GM18907 (cell line): ENCODE measurements around the gene TMEM158.

Source experiments
- ATAC-seq: cut with Tn5 transposase; IDR thresholded peaks from one replicate; pipeline ENCODE4 v1.9.1; 2021; ENCODE audit warnings: mild to moderate bottlenecking, moderate library complexity; ENCODE audit not compliant: unreplicated experiment

TMEM158 gene

DNA sequence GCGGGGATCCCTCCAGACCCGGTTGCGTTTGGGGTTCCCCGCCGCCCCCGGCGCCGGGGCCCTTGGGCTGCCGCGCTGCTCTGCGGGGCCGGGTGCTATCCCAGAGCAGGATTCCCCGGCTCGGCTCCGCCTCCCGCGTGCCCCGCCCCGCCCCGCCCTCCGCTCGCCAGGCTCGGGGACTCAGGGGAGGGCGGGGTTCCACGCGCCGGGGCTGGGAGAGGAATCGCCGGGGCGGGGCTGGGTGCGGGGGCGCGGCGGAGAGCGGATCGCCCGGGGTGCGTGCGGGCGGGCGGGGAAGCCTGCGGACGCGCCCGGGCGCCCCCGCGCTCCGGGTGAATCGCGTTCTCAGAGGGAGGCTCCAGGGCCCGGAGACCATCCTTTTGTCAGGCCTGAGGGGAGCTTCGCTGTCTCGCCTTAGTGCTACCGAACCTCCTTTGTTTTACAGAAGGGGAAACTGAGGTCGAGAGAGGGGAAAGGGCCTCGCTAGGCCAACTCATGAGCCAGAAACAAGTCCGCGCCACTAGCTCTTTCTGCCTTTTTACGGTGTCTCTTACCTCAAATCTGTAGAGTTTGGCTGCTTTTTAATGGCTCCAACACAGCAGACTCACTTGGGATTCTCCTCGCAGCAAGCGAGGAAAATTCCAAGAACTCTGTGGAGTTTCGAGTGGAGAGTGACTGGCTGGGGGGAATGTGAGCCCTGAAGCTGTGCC is at the start of gene TMEM158:
TSS of gene TMEM158 (minus strand) at position 82 of the 710 bp plus-strand sequence. CDS start 260 bp downstream, outside the sequence.
- peak; percentile 75 for ATAC-seq

GRCh38 chr3:45275006-45275704 is 49.1 kb upstream of the TMEM158 start:
- ATAC-seq, result no peak

DNA sequence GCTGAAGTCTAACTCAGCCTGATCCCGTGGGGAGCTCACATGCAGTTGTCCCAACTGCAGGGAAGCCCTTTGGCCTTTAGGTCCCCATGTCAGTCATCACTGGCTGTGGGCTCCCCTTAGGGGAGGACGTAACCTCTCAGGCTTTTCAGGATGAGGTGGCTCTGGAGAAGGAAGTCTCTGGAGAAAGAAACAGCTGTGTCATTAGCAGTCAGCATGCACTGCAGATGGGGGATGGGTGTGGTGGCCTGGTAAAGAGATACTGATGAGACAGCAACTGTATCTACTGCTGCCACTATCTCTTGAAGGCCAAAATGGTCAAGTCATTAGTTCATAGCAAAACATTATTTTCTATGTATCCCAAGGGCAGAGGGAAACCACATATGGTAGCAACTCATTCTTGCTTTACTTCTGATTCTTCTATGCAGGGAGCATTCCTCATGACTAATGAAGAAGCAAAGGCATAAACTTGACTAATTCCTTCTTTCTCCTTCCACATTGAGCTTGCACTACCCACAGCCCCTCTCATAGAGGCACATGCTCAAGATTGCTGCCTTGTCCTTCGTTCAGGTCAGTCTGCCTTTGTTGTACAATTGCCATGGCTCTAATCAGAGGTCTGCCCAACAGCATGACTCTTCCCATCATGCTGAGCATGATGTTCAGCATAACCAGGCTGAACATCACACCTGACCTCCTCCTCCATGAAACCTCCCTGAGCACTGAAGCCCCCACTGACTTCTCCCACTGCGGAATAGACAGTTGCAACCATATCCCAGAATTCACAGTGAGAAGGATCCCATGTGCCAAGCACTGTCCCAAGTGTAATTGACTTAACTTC is 47.8 kb upstream of the TMEM158 start:
- ATAC-seq, result no peak

- no peak for ATAC-seq
Observed at GRCh38 chr3:45272828-45273470, 46.9 kb upstream of the TMEM158 start.

DNA sequence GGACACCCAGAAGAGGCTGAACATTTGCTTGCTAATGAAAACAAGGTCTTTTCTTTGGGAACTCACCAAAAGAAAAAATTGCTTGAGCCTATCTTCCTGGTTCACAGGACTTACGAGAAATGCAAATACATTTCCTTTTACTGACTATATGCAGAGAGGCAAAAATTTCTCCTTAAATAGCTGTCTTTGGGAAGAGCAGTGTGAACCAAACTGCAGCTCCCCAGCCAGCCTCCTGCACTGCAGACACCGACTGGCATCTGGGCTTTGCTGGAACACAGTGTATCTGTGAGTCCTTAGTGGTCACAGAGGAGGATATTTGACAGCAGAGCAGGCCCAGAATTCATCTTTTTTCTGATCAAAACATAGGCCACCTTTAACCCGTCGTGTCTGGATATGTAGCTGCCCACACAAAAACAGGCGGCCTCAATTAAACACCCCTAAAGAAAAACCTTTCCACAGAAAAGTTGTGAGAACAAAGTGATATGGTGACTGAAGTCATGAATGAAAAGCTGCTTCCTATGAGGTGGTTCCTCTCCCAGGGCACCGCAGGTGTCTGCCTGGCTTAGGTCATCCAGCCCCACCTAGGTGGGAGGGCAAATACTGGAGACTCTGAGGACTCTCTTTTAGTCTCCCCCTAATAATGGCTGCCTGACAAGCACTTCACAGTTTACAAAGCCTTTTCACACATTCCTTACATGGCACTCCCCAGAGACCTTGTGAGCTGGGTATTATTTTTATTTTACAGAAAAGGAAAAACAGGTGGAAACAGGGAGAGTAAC is 46.1 kb upstream of the TMEM158 start:
- no peak for ATAC-seq

DNA sequence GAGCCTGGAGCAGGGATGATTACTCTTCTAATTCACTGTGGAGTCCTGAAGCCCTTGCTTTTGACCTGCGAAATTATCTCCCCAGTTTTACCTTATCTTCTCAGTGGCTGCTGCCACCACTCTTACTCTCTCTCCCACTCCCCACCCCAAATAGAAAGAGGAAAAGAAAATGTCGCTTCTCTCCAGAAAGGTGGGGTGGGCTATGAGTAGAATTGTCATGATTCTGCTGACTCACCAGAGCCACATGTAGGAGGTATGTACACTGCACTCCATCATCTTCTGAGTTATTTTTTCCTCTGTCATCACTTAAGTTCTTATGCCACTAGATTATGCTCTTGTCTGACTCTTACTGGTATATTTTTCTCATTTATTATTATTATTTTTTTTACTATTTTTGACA is 43.9 kb upstream of the TMEM158 start:
- ATAC-seq, result no peak

DNA sequence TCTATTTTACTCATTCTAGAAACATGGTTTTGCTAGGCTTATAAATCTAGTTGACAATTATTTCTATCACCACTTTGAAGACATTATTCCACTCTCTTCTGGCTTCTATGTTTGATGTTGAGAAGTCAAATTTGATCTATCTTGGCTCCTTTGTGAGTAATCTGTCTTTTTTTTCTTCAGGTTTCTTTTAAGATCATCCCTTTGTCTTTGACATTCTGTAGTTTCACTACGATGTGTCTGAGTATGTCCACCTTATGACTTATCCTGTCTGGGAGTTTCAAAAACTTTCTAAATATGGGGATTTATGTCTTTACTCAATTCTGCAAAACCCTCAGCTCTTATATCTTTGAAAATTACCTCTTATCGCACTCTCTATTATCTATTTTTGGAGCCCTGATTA is 41.0 kb upstream of the TMEM158 start:
- ATAC-seq, result no peak

DNA sequence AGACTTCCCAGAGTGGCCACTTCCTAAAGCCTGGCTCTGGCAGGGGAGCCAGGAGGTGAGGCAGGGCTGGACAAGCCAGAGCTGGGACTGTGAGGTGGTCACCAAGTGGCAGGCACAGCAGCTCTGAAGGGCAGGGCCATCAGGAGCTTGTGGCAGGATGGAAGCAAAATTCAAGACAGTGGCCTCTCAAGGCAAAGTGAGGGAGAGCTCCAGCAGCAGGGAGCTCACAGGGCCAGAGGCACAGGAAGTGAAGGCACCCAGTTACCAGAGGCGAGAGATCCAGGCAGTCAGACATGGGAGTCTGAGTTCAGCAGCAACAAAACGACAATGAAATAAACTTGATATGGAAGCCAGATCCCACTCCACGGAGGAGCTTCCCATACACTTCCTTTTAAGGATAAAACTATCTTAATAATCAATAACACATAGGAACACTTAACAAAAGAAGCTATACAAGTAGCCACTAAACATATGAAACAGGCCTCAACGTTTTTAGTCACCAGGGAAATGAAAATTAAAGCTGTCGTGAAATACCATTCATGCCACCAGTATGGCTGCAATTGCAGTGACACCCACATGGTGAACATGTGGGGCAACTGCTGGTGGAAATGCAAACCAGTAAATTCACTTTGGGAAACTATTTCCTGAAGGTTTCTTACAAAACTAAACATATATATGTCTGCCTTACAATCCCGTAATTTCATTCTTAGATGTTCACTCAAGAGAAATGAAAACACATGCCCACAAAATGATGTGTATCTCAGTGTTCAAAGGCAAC is 35.4 kb upstream of the TMEM158 start:
- no peak for ATAC-seq

DNA sequence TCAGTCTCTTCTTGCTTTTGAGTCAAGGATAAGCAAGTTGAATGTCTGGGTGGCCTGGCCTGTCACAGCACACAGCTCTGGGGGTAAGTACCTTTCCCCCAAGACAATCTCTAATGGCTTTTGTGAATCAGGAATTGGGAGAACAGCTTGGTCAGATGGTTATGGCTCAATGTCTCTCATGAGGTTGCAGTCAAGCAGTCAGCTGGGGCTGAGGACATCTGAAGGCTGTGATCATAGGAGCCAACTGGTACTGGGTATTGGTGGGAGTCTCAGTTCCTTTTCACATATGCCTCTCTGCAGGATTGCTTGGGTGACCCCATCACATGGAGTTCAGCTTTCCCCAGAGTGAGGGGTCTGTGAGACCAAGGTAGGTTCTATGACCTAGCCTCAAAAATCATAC is 33.0 kb upstream of the TMEM158 start:
- ATAC-seq, result no peak

- ATAC-seq, result no peak
Observed at GRCh38 chr3:45258317-45258716, 32.2 kb upstream of the TMEM158 start.

DNA sequence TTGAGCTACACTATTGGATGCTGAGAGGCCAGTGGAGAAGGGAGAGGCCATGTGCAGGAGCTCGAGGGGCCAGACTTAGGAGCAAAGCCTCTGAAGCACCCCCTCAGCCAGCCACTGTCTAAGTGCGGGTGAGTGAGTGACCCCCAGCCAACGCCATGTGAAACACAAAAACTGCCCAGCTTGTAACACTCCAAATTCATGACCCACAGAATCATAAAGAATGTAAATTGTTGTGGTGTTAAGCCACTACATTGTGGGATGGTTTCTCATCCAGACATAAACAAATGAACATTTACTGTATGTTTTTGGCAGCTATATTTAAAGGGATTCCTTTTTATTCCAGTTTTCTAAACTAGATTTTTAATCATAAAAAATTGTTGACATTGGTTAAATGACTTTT is 27.2 kb upstream of the TMEM158 start:
- no peak for ATAC-seq

DNA sequence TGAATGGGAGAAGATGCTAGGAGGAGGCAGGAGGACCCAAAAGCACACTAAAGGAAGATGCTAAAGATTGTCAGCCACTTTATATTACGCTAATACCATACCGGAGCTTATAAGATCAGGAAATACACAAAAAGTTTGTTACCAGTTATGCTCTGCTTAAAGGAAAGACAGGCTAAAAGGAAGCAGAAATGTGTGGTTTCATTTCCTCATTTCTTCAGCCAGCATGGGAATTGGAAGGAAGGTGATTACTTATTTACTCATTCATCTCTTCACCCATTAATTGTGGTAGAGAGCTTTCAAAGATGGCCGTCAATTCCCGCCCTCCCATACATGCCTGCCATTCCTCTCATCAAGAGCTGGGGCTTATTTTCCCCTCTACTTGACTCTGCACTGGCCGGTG is 26.7 kb upstream of the TMEM158 start:
- no peak for ATAC-seq

DNA sequence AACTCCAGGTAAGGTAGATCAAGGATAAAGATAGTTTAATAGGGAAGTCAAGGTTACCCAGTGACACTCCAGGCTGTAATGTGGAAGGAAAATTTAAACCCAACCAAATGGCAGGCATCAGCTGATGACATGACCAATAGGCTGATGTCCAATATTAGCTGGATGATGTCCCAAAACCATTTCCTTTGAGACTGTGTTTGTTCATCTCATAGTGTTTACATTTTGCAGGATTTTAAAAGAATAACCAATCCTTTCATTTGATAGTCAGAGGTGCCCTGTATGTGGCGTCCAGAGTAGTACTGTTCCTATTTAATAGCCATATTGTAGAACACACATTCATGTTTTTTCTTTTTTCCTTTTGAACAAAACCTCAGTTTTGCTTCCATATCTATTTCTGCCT is 23.3 kb upstream of the TMEM158 start:
- ATAC-seq, result no peak

DNA sequence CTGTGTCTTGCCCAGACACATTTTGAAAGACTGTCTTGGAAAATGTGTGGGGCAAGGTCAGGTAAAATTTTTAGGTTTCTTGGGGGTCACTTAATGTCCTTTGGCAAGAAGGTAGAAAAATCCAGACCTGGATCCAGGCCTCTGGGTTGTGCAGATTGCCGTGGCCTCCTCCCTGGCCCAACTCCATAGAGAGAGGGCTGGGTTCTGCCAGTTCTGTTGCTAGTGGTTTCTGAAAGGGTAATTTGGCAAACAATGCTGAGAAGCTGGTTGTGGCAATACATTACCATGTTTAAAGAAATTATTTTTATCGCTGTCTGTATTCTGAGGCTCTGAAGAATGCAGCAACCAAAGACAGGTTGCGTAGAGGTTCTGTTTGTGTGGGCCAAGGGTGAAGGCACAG is 20.2 kb upstream of the TMEM158 start:
- no peak for ATAC-seq

DNA sequence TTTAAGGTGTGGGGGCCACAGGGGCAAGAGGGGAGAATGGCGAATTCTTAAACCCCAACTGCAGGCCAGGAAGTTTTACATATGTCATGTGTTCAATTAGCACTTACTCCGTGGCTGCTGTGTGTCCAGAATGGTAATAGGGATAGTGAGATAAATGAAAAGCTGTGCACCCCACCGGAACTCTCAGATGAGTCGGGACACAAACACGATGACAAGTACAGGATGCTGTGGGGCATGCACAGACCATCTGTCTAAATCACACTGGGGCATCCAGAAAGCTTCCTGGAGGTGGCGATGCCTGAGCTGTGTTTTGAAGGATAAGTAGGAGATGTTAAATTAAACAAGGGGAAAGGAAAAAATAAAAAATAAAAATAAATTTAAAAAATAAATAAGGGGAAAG is 18.3 kb upstream of the TMEM158 start:
- no peak for ATAC-seq

DNA sequence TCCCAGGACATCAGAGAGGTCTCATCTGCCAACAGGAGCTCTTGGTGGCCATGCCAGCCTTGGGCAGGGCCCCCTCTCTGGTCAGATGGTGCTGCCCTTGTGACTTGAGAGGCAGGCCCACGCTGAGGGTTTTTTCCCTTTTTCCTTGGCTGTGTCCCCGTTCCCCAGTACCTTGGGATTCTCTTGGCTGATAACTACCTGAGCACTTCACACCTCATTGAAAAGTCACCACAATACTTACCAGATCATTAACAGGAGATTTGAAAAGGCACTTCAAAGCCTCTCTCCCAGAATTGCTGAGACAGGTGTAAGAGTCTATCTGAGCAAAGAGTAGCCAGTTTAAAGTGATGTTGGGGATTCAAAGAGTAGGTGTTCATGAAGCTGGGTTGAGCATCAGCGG is 15.1 kb upstream of the TMEM158 start:
- ATAC-seq, result no peak

- ATAC-seq, result no peak
Observed at GRCh38 chr3:45240292-45240691, 14.2 kb upstream of the TMEM158 start.

DNA sequence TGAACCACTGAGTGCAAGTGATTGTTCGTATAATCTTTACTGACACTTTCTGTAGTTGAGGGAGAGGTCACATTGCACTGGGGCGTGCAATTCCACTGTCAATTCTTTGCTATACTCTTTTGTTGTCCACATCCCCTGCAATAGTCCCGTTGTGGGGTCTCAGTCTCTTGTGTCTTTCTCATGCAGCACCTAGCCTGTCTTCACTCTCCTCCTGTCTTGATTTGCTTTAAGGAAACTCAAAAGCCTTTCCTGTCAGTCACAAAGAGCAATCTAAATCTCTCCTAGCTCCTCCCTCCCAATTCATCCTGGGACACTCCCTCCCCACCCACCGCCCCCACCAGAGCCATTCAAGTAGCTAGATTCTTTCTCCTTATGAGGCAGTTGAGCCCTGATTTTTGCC is 13.2 kb upstream of the TMEM158 start:
- ATAC-seq, result no peak

DNA sequence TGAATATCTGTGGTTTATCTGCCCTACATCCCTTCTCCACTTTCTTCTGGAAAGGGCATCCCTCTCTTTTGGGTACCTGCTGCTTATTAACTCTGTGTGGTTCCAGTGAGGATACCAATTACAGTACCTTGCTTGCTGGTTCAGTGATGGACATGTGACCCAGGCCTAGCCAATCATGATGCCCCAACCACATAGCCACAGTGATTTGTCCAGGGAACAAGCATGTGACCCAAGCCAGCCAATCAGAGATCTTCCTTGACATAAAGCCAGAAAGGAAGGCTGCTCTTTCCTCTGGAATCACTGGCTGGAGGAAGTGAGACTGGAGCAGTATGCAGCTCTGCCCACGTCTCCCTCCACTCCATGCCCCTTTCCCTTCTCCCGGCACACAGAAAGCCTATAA is 10.9 kb upstream of the TMEM158 start:
- ATAC-seq, result no peak

DNA sequence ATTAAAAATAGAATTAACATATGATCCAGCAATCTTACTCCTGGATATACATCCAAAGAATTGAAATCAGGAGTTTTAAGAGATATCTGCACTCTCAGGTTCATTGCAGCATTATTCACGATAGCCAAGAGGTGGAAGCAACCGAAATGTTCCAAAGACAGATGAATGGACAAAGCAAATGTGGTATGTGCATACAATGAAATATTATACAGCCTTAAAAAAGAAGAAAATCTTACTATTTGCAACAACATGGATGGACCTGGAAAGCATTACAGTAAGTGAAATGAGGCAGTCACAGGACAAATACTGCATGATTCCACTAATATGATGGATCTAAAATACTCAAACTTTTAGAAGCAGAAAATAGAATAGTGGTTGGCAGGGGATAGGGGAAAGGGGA is 9.3 kb upstream of the TMEM158 start:
- no peak for ATAC-seq
